Hepatocyte (in vitro differentiated cells): Measurements from ENCODE around the gene STX1A.

Experiments used
- CTCF ChIP-seq: fragments of 200-600 bp; sonication (generic); IDR thresholded peaks from 2 replicates; pipeline ENCODE4 v1.5.1; 2016; ENCODE audit warnings: antibody characterized with exemption, mild to moderate bottlenecking; ENCODE audit not compliant: poor library complexity
- EZH2 ChIP-seq: fragments of 200-600 bp; sonication (generic); IDR thresholded peaks from 2 replicates; pipeline ENCODE4 v1.6.1; 2016; ENCODE audit warnings: antibody characterized with exemption, mild to moderate bottlenecking, borderline replicate concordance

GRCh38 chr7:73740771-73741170 is 21.3 kb upstream of the STX1A start:
- no peak for TF ChIP-seq CTCF
- no peak for TF ChIP-seq EZH2
